HepG2 (cell line): Measurements from ENCODE around the gene CD37. TPM values are rescaled to one million over a fixed set of nuclear protein-coding genes. Genes with fewer than 3 reads are reported as not detected.

Experiments used
- ATAC-seq: fragments of 200-7000 bp; cut with Tn5 transposase; 3 replicates; pipeline ENCODE4 v1.9.1; 2020; ENCODE audit warnings: mild to moderate bottlenecking, moderate library complexity
- BruUV-seq: library from RNA; stranded (reverse); fragments of 400-500 nt; replicated peaks from 2 replicates; lab custom pipeline; 2021; lab: Mats Ljungman, UMichigan
- CTCF ChIA-PET: fragments of 300-600 bp; formaldehyde crosslinking; extraction: SDS; loops from one replicate; lab custom pipeline; 2021; ENCODE audit warnings: low total read pairs, inconsistent platforms, low intra/inter-chr PET ratio; lab: Yijun Ruan, JAX
- POLR2A ChIA-PET: fragments of 350-600 bp; sonication (Branson Sonifier 250); formaldehyde crosslinking; loops from one replicate; lab custom pipeline; 2020; ENCODE audit warnings: antibody characterized with exemption, inconsistent platforms; lab: Yijun Ruan, JAX
- DNase-seq: peaks from one replicate; pipeline ENCODE4 v3.0.0-alpha.2; 2015; ENCODE audit warnings: low spot score
- FAIRE-seq: peaks from 3 replicates; lab custom pipeline; 2011; peaks lifted over from hg19 to GRCh38; lab: Jason Lieb, UNC
- H2AFZ ChIP-seq: one replicate; pipeline ENCODE4 v1.6.1; 2011; ENCODE audit warnings: low read length, inconsistent platforms
- H3K27ac ChIP-seq: fragments of 300-600 bp; 3 replicates; pipeline ENCODE4 v1.8.0; 2011; ENCODE audit warnings: mixed run types, mild to moderate bottlenecking, mixed read lengths, low read length, inconsistent platforms; ENCODE audit not compliant: insufficient read depth; ENCODE audit errors: extremely low read length
- H3K27me3 ChIP-seq, 2 experiments: fragments of 200-600 bp in 1 of 2; 2 replicates in 1 of 2; 3 replicates in 1 of 2; pipeline versions ENCODE4 v1.6.0 to v1.8.0; 2011; ENCODE audit warnings: low read length in 2 of 2, mild to moderate bottlenecking in 2 of 2, moderate library complexity in 2 of 2, inconsistent platforms in 1 of 2; ENCODE audit not compliant: insufficient read depth in 2 of 2, control insufficient read depth in 1 of 2
- H3K36me3 ChIP-seq, 2 experiments: fragments of 200-600 bp in 1 of 2; replicated peaks in 1 of 2; 2 replicates in 1 of 2; 3 replicates in 1 of 2; pipeline versions ENCODE4 v1.5.1 to v1.8.0; 2011; ENCODE audit warnings: low read length in 2 of 2, inconsistent platforms in 1 of 2; ENCODE audit not compliant: insufficient read depth in 2 of 2, control insufficient read depth in 1 of 2
- H3K4me1 ChIP-seq: 2 replicates; pipeline ENCODE4 v1.5.1; 2012; ENCODE audit warnings: low read length, inconsistent platforms; ENCODE audit not compliant: insufficient read depth
- H3K4me2 ChIP-seq: 2 replicates; pipeline ENCODE4 v1.6.0; 2011; ENCODE audit warnings: low read depth, low read length, inconsistent platforms
- H3K4me3 ChIP-seq, 3 experiments: fragments of 200-600 bp in 1 of 3; sonication (generic), shearing (Covaris generic) in 1 of 3; replicated peaks in 1 of 3; 2 replicates each; pipeline ENCODE4 v1.5.1; 2011 to 2016; ENCODE audit warnings: low read length in 3 of 3, inconsistent platforms in 2 of 3, low read depth in 2 of 3, mild to moderate bottlenecking in 2 of 3, control low read depth in 1 of 3, mixed read lengths in 1 of 3; ENCODE audit not compliant: insufficient read depth in 1 of 3
- H3K79me2 ChIP-seq: one replicate; pipeline ENCODE4 v1.6.1; 2011; ENCODE audit warnings: low read length, inconsistent platforms; ENCODE audit not compliant: insufficient read depth
- H3K9ac ChIP-seq: 2 replicates; pipeline ENCODE4 v1.6.0; 2011; ENCODE audit warnings: mild to moderate bottlenecking, low read depth, low read length, inconsistent platforms; ENCODE audit not compliant: insufficient read depth
- H3K9me3 ChIP-seq: 2 replicates; pipeline ENCODE4 v1.5.1; 2012; ENCODE audit warnings: mild to moderate bottlenecking, low read length
- H4K20me1 ChIP-seq: 2 replicates; pipeline ENCODE4 v1.6.0; 2011; ENCODE audit warnings: inconsistent platforms, mild to moderate bottlenecking, low read length, moderate library complexity; ENCODE audit not compliant: insufficient read depth
- FOXO4 ChIP-seq: sonication (generic); formaldehyde crosslinking; conservative IDR thresholded peaks from 2 replicates; pipeline ENCODE4 v1.8.1; 2023; ENCODE audit warnings: missing genetic modification reagents
- JUNB ChIP-seq: sonication (generic); formaldehyde crosslinking; IDR thresholded peaks from 2 replicates; pipeline ENCODE4 v1.8.0; 2022; ENCODE audit warnings: missing genetic modification reagents, mild to moderate bottlenecking, borderline replicate concordance
- KDM5A ChIP-seq: fragments of 200-600 bp; sonication (generic); IDR thresholded peaks from 2 replicates; pipeline ENCODE4 v1.7.0; 2018; ENCODE audit warnings: antibody characterized with exemption, mild to moderate bottlenecking, low read length, borderline replicate concordance
- MAX ChIP-seq: IDR thresholded peaks from 2 replicates; pipeline ENCODE4 v1.6.1; 2012; ENCODE audit warnings: inconsistent platforms
- PHF8 ChIP-seq: sonication (generic); formaldehyde crosslinking; IDR thresholded peaks from 2 replicates; pipeline ENCODE4 v1.5.0; 2020; ENCODE audit warnings: missing genetic modification reagents
- TFDP1 ChIP-seq: IDR thresholded peaks from 2 replicates; pipeline ENCODE4 v1.6.1; 2016; ENCODE audit warnings: missing compliant biosample characterization, missing genetic modification reagents, borderline replicate concordance
- ZFP41 ChIP-seq: sonication (generic); formaldehyde crosslinking; IDR thresholded peaks from 2 replicates; pipeline ENCODE4 v1.4.0; 2020; ENCODE audit warnings: mild to moderate bottlenecking, missing genetic modification reagents, borderline replicate concordance
- ZNF546 ChIP-seq: sonication (generic); formaldehyde crosslinking; conservative IDR thresholded peaks from 2 replicates; pipeline ENCODE4 v1.8.1; 2023; ENCODE audit warnings: mild to moderate bottlenecking, missing genetic modification reagents
- ZNF644 ChIP-seq: IDR thresholded peaks from 2 replicates; pipeline ENCODE4 v1.6.1; 2016; ENCODE audit warnings: low read depth
- ZXDC ChIP-seq: sonication (generic); formaldehyde crosslinking; IDR thresholded peaks from 2 replicates; pipeline ENCODE4 v1.5.0; 2020; ENCODE audit warnings: mild to moderate bottlenecking, missing genetic modification reagents
- WGBS: methylation state at CpG from one replicate; pipeline ENCODE4 v1.1.6; 2017; ENCODE audit warnings: low lambda C conversion rate; 5-methylcytosine and 5-hydroxymethylcytosine counted together
- in situ Hi-C: cut with HindIII; loops from 2 replicates; pipeline ENCODE4 v1.10.0; 2017; ENCODE audit warnings: low pct_unique_long_range_greater_than_20kb; ENCODE audit not compliant: extremely low pct_ligation_motif_present
- intact Hi-C: fragments of 100-400 bp; cut with micrococcal nuclease; formaldehyde crosslinking; loops from one replicate; pipeline ENCODE4 v1.10.0; 2022; ENCODE audit not compliant: unreplicated experiment
- polyA plus RNA-seq, 8 experiments: library from polyadenylated mRNA; depleted of rRNA in 3 of 8; stranded (reverse) in 7 of 8; unstranded in 1 of 8; fragments of >200 nt; fragmentation: Illumina TruSeq in 4 of 8; extraction: Trizol in 4 of 8; gene quantifications; 2 replicates each; pipeline versions ENCODE4 v1.2.1 to v1.2.3, GENCODE V29; 2011 to 2016; ENCODE audit warnings: low read depth in 4 of 8, missing spikeins in 1 of 8, mixed read lengths in 1 of 8; ENCODE audit not compliant: insufficient read depth in 1 of 8
- total RNA-seq, 5 experiments: library from RNA; depleted of rRNA; stranded (reverse); fragments of >200 nt; fragmentation: Illumina TruSeq; extraction: Trizol; gene quantifications; 2 replicates each; pipeline ENCODE4 v1.2.3, GENCODE V29; 2016; ENCODE audit warnings: low read depth in 1 of 5

Gene CD37
- total and polyA plus RNA-seq, 2 of the 13 experiments (the other 11 are each of a cell fraction or from before 2014, with no cell fraction given): not detected

GRCh38 chr19:49344505-49345423 is 9.6 kb downstream of the CD37 start:
- BruUV-seq: no TSS peak
- ChIA-PET POLR2A (no interaction called here), CTCF (no interaction called here)
- Histone ChIP-seq H4K20me1 (no peaks in the 10 kb centered on the region), H3K4me2 (no peak overlapping the region), H3K9me3 (no peaks in the 10 kb centered on the region), H3K27me3 (no peaks in the 10 kb centered on the region), H3K9ac (no peak overlapping the region), H2AFZ (no peak overlapping the region), H3K27ac (no peak overlapping the region), H3K4me1 (peaks cover 14% of the 10 kb centered on the region), H3K4me3 (no peak overlapping the region), H3K36me3 (peaks cover 6% of the 10 kb centered on the region in 2 experiments; a peak in 2 of 5 replicates), H3K79me2 (no peaks in the 10 kb centered on the region)
- WGBS: 90% methylated on average over 9 of the region's 11 CpGs
- ATAC-seq: no peak
- TF ChIP-seq FOXO4 (CRISPR knock-in tag): no peak
- TF ChIP-seq ZNF644 (CRISPR knock-in tag): no peak
- no peak for TF ChIP-seq ZXDC (CRISPR knock-in tag)
- no peak for TF ChIP-seq ZFP41
- TF ChIP-seq JUNB: no peak
- TF ChIP-seq KDM5A: no peak
- TF ChIP-seq PHF8: no peak
- TF ChIP-seq ZNF546 (CRISPR knock-in tag): no peak
- TF ChIP-seq TFDP1 (CRISPR knock-in tag): no peak
- TF ChIP-seq MAX: no peak
- in situ Hi-C loops: no loop called here
- no peak for DNase-seq
- no peak for FAIRE-seq
- intact Hi-C loops: no loop called here
